ENCODE results near the gene SERINC2. TPM values are rescaled to one million over a fixed set of nuclear protein-coding genes. Genes with fewer than 3 reads are reported as not detected.

SERINC2 gene
- total and polyA plus RNA-seq, 2 donors (not counting 1 experiment from before 2014, with no cell fraction given): 28.4 to 104 TPM

GRCh38 chr1:31443673-31444072 lies 30.7 kb downstream of the SERINC2 start:
- H2AFZ ChIP-seq (ENCODE audit: low read length): no peak overlapping the region

GRCh38 chr1:31444725-31445448 lies 31.9 kb downstream of the SERINC2 start:
- no peaks in the 10 kb centered on the region for H3K79me2 ChIP-seq (ENCODE audit: control insufficient read depth, insufficient read depth, low read length)
- H2AFZ ChIP-seq (ENCODE audit: low read length): no peak overlapping the region
- no peak overlapping the region for H3K9ac ChIP-seq (ENCODE audit: insufficient read depth, low read length)
- H3K4me1 ChIP-seq (ENCODE audit: control insufficient read depth, extremely low read depth, insufficient read depth, low read length): no peaks in the 10 kb centered on the region
- H3K36me3 ChIP-seq (ENCODE audit: control insufficient read depth, insufficient read depth, low read length): no peaks in the 10 kb centered on the region
- no peak overlapping the region for H3K4me3 ChIP-seq (replicated peaks in 1 of 4; ENCODE audit: control extremely low read depth in 1 of 4, insufficient read depth in 1 of 4, low read depth in 3 of 4, low read length in 4 of 4)
- peaks cover 3% of the 10 kb centered on the region for H3K27me3 ChIP-seq (ENCODE audit: control insufficient read depth, insufficient read depth, low read length)
- H3K9me3 ChIP-seq (ENCODE audit: control insufficient read depth, insufficient read depth, low read depth, low read length): no peaks in the 10 kb centered on the region
- no peak for DNase-seq (ENCODE audit: low read depth in 2 of 2)
- TF ChIP-seq EZH2 (IDR thresholded peaks at IDR 0.05; ENCODE audit: low read length, missing control alignments) (no peak), CTCF (conservative IDR thresholded peaks at IDR 0.05 in 1 of 2, IDR thresholded peaks at IDR 0.05 in 1 of 2; ENCODE audit: low read depth in 1 of 2, low read length in 2 of 2) (no peak)
- no peak overlapping the region for H3K27ac ChIP-seq (ENCODE audit: insufficient read depth, low read length)
- H3K4me2 ChIP-seq (ENCODE audit: extremely low read depth, insufficient read depth, low read length): no peak overlapping the region
- H4K20me1 ChIP-seq (ENCODE audit: control insufficient read depth, extremely low read depth, insufficient read depth, low read length): no peaks in the 10 kb centered on the region

More at GRCh38 chr1:31443673-31444072, 30.7 kb downstream of the SERINC2 start:
- no peak for DNase-seq (ENCODE audit: low read depth in 2 of 2)
- Histone ChIP-seq H3K4me2 (ENCODE audit: extremely low read depth, insufficient read depth, low read length) (no peak overlapping the region), H3K36me3 (ENCODE audit: control insufficient read depth, insufficient read depth, low read length) (no peaks in the 10 kb centered on the region), H4K20me1 (ENCODE audit: control insufficient read depth, extremely low read depth, insufficient read depth, low read length) (no peaks in the 10 kb centered on the region), H3K79me2 (ENCODE audit: control insufficient read depth, insufficient read depth, low read length) (no peaks in the 10 kb centered on the region), H3K9me3 (ENCODE audit: control insufficient read depth, insufficient read depth, low read depth, low read length) (no peaks in the 10 kb centered on the region), H3K27me3 (ENCODE audit: control insufficient read depth, insufficient read depth, low read length) (peaks cover 3% of the 10 kb centered on the region), H3K9ac (ENCODE audit: insufficient read depth, low read length) (no peak overlapping the region), H3K27ac (ENCODE audit: insufficient read depth, low read length) (no peak overlapping the region), H3K4me3 (replicated peaks in 1 of 4; ENCODE audit: control extremely low read depth in 1 of 4, insufficient read depth in 1 of 4, low read depth in 3 of 4, low read length in 4 of 4) (no peak overlapping the region), H3K4me1 (ENCODE audit: control insufficient read depth, extremely low read depth, insufficient read depth, low read length) (no peaks in the 10 kb centered on the region)
- TF ChIP-seq CTCF (conservative IDR thresholded peaks at IDR 0.05 in 1 of 2, IDR thresholded peaks at IDR 0.05 in 1 of 2; ENCODE audit: low read depth in 1 of 2, low read length in 2 of 2): no peak
- TF ChIP-seq EZH2 (IDR thresholded peaks at IDR 0.05; ENCODE audit: low read length, missing control alignments): no peak

DNA sequence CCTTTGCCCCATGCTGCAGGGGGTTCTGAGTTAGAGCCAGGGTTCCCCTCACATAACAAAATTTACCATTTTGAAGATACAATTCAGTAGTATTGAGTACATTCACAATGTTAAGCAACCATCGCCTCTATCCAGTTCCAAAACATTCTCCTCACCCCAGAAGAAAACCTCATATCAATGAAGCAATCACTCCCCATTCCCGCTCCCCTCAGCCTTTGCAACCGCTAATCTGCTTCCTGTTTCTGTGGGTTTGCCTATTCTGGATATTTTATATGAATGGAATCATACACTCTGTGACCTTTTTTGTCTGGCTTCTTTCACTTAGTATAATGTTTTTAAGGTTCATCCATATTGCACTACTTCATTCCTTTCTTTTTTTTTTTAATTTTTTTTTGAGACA lies 32.9 kb downstream of the SERINC2 start:
- Histone ChIP-seq H3K9me3 (ENCODE audit: control insufficient read depth, insufficient read depth, low read depth, low read length) (no peaks in the 10 kb centered on the region), H4K20me1 (ENCODE audit: control insufficient read depth, extremely low read depth, insufficient read depth, low read length) (no peaks in the 10 kb centered on the region), H3K27me3 (ENCODE audit: control insufficient read depth, insufficient read depth, low read length) (peaks cover 3% of the 10 kb centered on the region), H3K79me2 (ENCODE audit: control insufficient read depth, insufficient read depth, low read length) (no peaks in the 10 kb centered on the region), H3K27ac (ENCODE audit: insufficient read depth, low read length) (no peak overlapping the region), H3K4me3 (replicated peaks in 1 of 4; ENCODE audit: control extremely low read depth in 1 of 4, insufficient read depth in 1 of 4, low read depth in 3 of 4, low read length in 4 of 4) (no peak overlapping the region), H2AFZ (ENCODE audit: low read length) (no peak overlapping the region), H3K4me1 (ENCODE audit: control insufficient read depth, extremely low read depth, insufficient read depth, low read length) (no peaks in the 10 kb centered on the region), H3K4me2 (ENCODE audit: extremely low read depth, insufficient read depth, low read length) (no peak overlapping the region), H3K9ac (ENCODE audit: insufficient read depth, low read length) (no peak overlapping the region), H3K36me3 (ENCODE audit: control insufficient read depth, insufficient read depth, low read length) (no peaks in the 10 kb centered on the region)
- TF ChIP-seq CTCF (conservative IDR thresholded peaks at IDR 0.05 in 1 of 2, IDR thresholded peaks at IDR 0.05 in 1 of 2; ENCODE audit: low read depth in 1 of 2, low read length in 2 of 2) (no peak), EZH2 (IDR thresholded peaks at IDR 0.05; ENCODE audit: low read length, missing control alignments) (no peak)
- DNase-seq (ENCODE audit: low read depth in 2 of 2): no peak
